Common myeloid progenitor, CD34-positive (primary cell): ENCODE measurements around the gene MYLIP.

Source experiments
- CTCF ChIA-PET: fragments of 350-600 bp; sonication (Branson Sonifier 250); formaldehyde crosslinking; loops from one replicate; lab custom pipeline; 2021; ENCODE audit warnings: antibody characterized with exemption; lab: Charles Lee
- POLR2A ChIA-PET: fragments of 350-600 bp; sonication (Branson Sonifier 250); formaldehyde crosslinking; loops from one replicate; lab custom pipeline; 2021; ENCODE audit warnings: antibody characterized with exemption; lab: Charles Lee
- DNase-seq, 3 donors: peaks; one replicate each; pipeline versions ENCODE4 v3.0.0 to v3.0.0-alpha.2; 2013
- H3K27ac ChIP-seq, 2 experiments: 1 replicate in 1 of 2; 2 replicates in 1 of 2; pipeline ENCODE4 v1.7.0; 2013; ENCODE audit warnings: inconsistent platforms in 2 of 2, low read length in 2 of 2, mild to moderate bottlenecking in 2 of 2, low read depth in 1 of 2, moderate library complexity in 1 of 2; ENCODE audit not compliant: severe bottlenecking in 2 of 2, insufficient read depth in 1 of 2, poor library complexity in 1 of 2
- H3K27me3 ChIP-seq, 5 experiments: replicated peaks in 2 of 5; 1 replicate in 3 of 5; 2 replicates in 2 of 5; pipeline versions ENCODE4 v1.6.1 to v1.7.0; 2013; ENCODE audit warnings: low read length in 4 of 5, mild to moderate bottlenecking in 2 of 5, moderate library complexity in 2 of 5, inconsistent platforms in 1 of 5; ENCODE audit not compliant: insufficient read depth in 5 of 5, control insufficient read depth in 4 of 5
- H3K36me3 ChIP-seq, 4 experiments: 1 replicate in 2 of 4; 2 replicates in 2 of 4; pipeline versions ENCODE4 v1.6.1 to v1.7.0; 2013; ENCODE audit warnings: low read length in 3 of 4, control low read depth in 1 of 4, mild to moderate bottlenecking in 1 of 4; ENCODE audit not compliant: control insufficient read depth in 4 of 4, insufficient read depth in 4 of 4
- H3K4me1 ChIP-seq, 4 experiments: 1 replicate in 3 of 4; 2 replicates in 1 of 4; pipeline versions ENCODE4 v1.6.1 to v1.7.1; 2013; ENCODE audit warnings: low read length in 3 of 4, mild to moderate bottlenecking in 3 of 4, control low read depth in 1 of 4, inconsistent platforms in 1 of 4, moderate library complexity in 1 of 4; ENCODE audit not compliant: control insufficient read depth in 4 of 4, insufficient read depth in 4 of 4; ENCODE audit errors: control extremely low read depth in 1 of 4
- H3K4me3 ChIP-seq, 7 experiments: 1 replicate in 4 of 7; 2 replicates in 3 of 7; pipeline versions ENCODE4 v1.5.1 to v1.7.0; 2013; ENCODE audit warnings: mild to moderate bottlenecking in 7 of 7, low read length in 6 of 7, moderate library complexity in 6 of 7, inconsistent platforms in 2 of 7, low read depth in 2 of 7, control low read depth in 1 of 7; ENCODE audit not compliant: insufficient read depth in 4 of 7, control insufficient read depth in 1 of 7; ENCODE audit errors: extremely low read depth in 1 of 7
- H3K9me3 ChIP-seq, 5 experiments: 1 replicate in 4 of 5; 2 replicates in 1 of 5; pipeline versions ENCODE4 v1.6.1 to v1.7.1; 2013; ENCODE audit warnings: low read length in 4 of 5, mild to moderate bottlenecking in 2 of 5, inconsistent platforms in 1 of 5, low read depth in 1 of 5, moderate library complexity in 1 of 5; ENCODE audit not compliant: control insufficient read depth in 4 of 5, insufficient read depth in 2 of 5; ENCODE audit errors: control extremely low read depth in 1 of 5
- WGBS: methylation state at CpG from one replicate; pipeline ENCODE4 v1.1.5; 2013; ENCODE audit not compliant: insufficient coverage; 5-methylcytosine and 5-hydroxymethylcytosine counted together

The MYLIP gene

GRCh38 chr6:16136621-16137450 is 8.0 kb downstream of the MYLIP start:
- no peaks in the 10 kb centered on the region for H3K9me3 ChIP-seq
- peaks cover 21 to 42% (median 31%) of the 10 kb centered on the region in 4 experiments for H3K4me1 ChIP-seq
- peaks cover 6 to 36% (median 12%) of the 10 kb centered on the region in 4 experiments for H3K36me3 ChIP-seq
- 22% methylated on average over 1 of the region's 5 CpGs for WGBS
- H3K27me3 ChIP-seq, result no peaks in the 10 kb centered on the region
- ChIA-PET POLR2A (interaction anchor here (0.9 to 2.3 kb wide), 2 partner anchors 8 to 11 kb away, joined by 3 to 10 read pairs; partner anchors contain the start of gene MYLIP), CTCF (interaction anchor here (0.9 to 2.4 kb wide), 7 partner anchors 10 to 566 kb away, joined by 3 to 7 read pairs (median 5); no protein-coding TSS in a partner anchor)
- DNase-seq, result peak; percentile 25 to 63 (median 53)
- no peak overlapping the region for H3K27ac ChIP-seq
- no peak overlapping the region for H3K4me3 ChIP-seq

- peaks cover 6 to 42% (median 16%) of the 10 kb centered on the region in 4 experiments for H3K36me3 ChIP-seq
- no peak overlapping the region for H3K4me3 ChIP-seq
- H3K27ac ChIP-seq, result no peak overlapping the region
- ChIA-PET POLR2A (interaction anchor here (2.3 kb wide), 1 partner anchor 9 kb away, joined by 10 read pairs; the partner anchor contains the start of gene MYLIP), CTCF (interaction anchor here (1.4 to 2.4 kb wide), 6 partner anchors 9 to 567 kb away, joined by 3 to 7 read pairs (median 6); no protein-coding TSS in a partner anchor)
- DNase-seq, result no peak
- peaks cover 0 to 2% (median 0%) of the 10 kb centered on the region in 5 experiments for H3K9me3 ChIP-seq
- no peaks in the 10 kb centered on the region for H3K27me3 ChIP-seq
- H3K4me1 ChIP-seq, result peaks cover 16 to 36% (median 28%) of the 10 kb centered on the region in 4 experiments
Measured at GRCh38 chr6:16137451-16137801, 8.5 kb downstream of the MYLIP start.

- ChIA-PET CTCF (no interaction called here), POLR2A (no interaction called here)
- no CpG with 5 or more reads among the region's 2 CpGs for WGBS
- Histone ChIP-seq H3K4me1 (peaks cover 11 to 23% (median 18%) of the 10 kb centered on the region in 4 experiments), H3K4me3 (no peak overlapping the region), H3K27me3 (no peaks in the 10 kb centered on the region), H3K36me3 (peaks cover 17 to 52% (median 33%) of the 10 kb centered on the region in 4 experiments), H3K9me3 (peaks cover 0 to 2% (median 0%) of the 10 kb centered on the region in 5 experiments), H3K27ac (no peak overlapping the region)
- DNase-seq, result no peak
Measured at GRCh38 chr6:16139556-16139955, 10.7 kb downstream of the MYLIP start.

- Histone ChIP-seq H3K27ac (no peak overlapping the region), H3K4me1 (peaks cover 5 to 18% (median 13%) of the 10 kb centered on the region in 4 experiments), H3K36me3 (peaks cover 26 to 55% (median 44%) of the 10 kb centered on the region in 4 experiments), H3K27me3 (no peaks in the 10 kb centered on the region), H3K4me3 (no peak overlapping the region), H3K9me3 (peaks cover 0 to 2% (median 0%) of the 10 kb centered on the region in 5 experiments)
- DNase-seq, result no peak
- ChIA-PET POLR2A (no interaction called here), CTCF (no interaction called here)
- WGBS, result 93% methylated on average over 7 of the region's 7 CpGs
Measured at GRCh38 chr6:16140607-16141006, 11.7 kb downstream of the MYLIP start.

GRCh38 chr6:16141514-16141913 is 12.6 kb downstream of the MYLIP start:
- ChIA-PET POLR2A (no interaction called here), CTCF (no interaction called here)
- peaks cover 3 to 14% (median 10%) of the 10 kb centered on the region in 4 experiments for H3K4me1 ChIP-seq
- peaks cover 32 to 64% (median 51%) of the 10 kb centered on the region in 4 experiments for H3K36me3 ChIP-seq
- DNase-seq, result no peak
- no peak overlapping the region for H3K27ac ChIP-seq
- H3K4me3 ChIP-seq, result no peak overlapping the region
- H3K27me3 ChIP-seq, result no peaks in the 10 kb centered on the region
- H3K9me3 ChIP-seq, result peaks cover 0 to 2% (median 0%) of the 10 kb centered on the region in 5 experiments

GRCh38 chr6:16145038-16145437 is 16.2 kb downstream of the MYLIP start:
- DNase-seq, result no peak
- WGBS, result 94% methylated on average over 7 of the region's 13 CpGs
- no peaks in the 10 kb centered on the region for H3K4me1 ChIP-seq
- no peak overlapping the region for H3K27ac ChIP-seq
- peaks cover 43 to 84% (median 69%) of the 10 kb centered on the region in 4 experiments for H3K36me3 ChIP-seq
- POLR2A ChIA-PET, result no interaction called here
- H3K27me3 ChIP-seq, result no peaks in the 10 kb centered on the region
- CTCF ChIA-PET, result no interaction called here
- H3K9me3 ChIP-seq, result peaks cover 0 to 2% (median 0%) of the 10 kb centered on the region in 5 experiments
- no peak overlapping the region for H3K4me3 ChIP-seq

GRCh38 chr6:16146028-16146427 is 17.1 kb downstream of the MYLIP start:
- no peak for DNase-seq
- H3K4me3 ChIP-seq, result no peak overlapping the region
- WGBS, result 70% methylated on average over 2 of the region's 4 CpGs
- ChIA-PET POLR2A (interaction anchor here (0.6 kb wide), 1 partner anchor 55 kb away, joined by 3 read pairs; no protein-coding TSS in a partner anchor), CTCF (interaction anchor here (1.8 kb wide), 1 partner anchor 9 kb away, joined by 5 read pairs; no protein-coding TSS in a partner anchor)
- peaks cover 45 to 83% (median 67%) of the 10 kb centered on the region in 4 experiments for H3K36me3 ChIP-seq
- H3K27ac ChIP-seq, result no peak overlapping the region
- H3K9me3 ChIP-seq, result peaks cover 0 to 2% (median 0%) of the 10 kb centered on the region in 5 experiments
- no peaks in the 10 kb centered on the region for H3K27me3 ChIP-seq
- H3K4me1 ChIP-seq, result no peaks in the 10 kb centered on the region
